Measurements from ENCODE around the gene OR10G4. TPM values are rescaled to one million over a fixed set of nuclear protein-coding genes. Genes with fewer than 3 reads are reported as not detected.

Gene OR10G4
- total and polyA plus RNA-seq, 4 donors: not detected

- Histone ChIP-seq H3K9ac (ENCODE audit: low read depth in 1 of 2, low read length in 2 of 2) (no peak overlapping the region), H3K36me3 (ENCODE audit: control insufficient read depth in 4 of 4, insufficient read depth in 3 of 4, low read depth in 1 of 4, low read length in 3 of 4) (no peaks in the 10 kb centered on the region), H3K27me3 (ENCODE audit: control insufficient read depth in 4 of 4, insufficient read depth in 4 of 4, low read length in 3 of 4) (peaks cover 0 to 2% (median 0%) of the 10 kb centered on the region in 4 donors), H3K4me1 (ENCODE audit: control insufficient read depth in 4 of 4, insufficient read depth in 4 of 4, low read length in 3 of 4) (no peaks in the 10 kb centered on the region), H3K27ac (ENCODE audit: low read depth in 1 of 2, low read length in 2 of 2) (no peak overlapping the region), H3K4me3 (ENCODE audit: low read depth in 1 of 3, low read length in 3 of 3) (no peak overlapping the region), H3K9me3 (ENCODE audit: control insufficient read depth in 4 of 4, low read length in 3 of 4) (no peaks in the 10 kb centered on the region)
- no peak for TF ChIP-seq EGR1 (IDR thresholded peaks at IDR 0.05; ENCODE audit: low read depth in 2 of 2)
- TF ChIP-seq CTCF (IDR thresholded peaks at IDR 0.05; ENCODE audit: low read depth, low read length, missing input control): no peak
- TF ChIP-seq FOXA1 (IDR thresholded peaks at IDR 0.05): no peak
- TF ChIP-seq SP1 (IDR thresholded peaks at IDR 0.05): no peak
- no peak for TF ChIP-seq HNF4G (IDR thresholded peaks at IDR 0.05)
- no peak for TF ChIP-seq RAD21 (IDR thresholded peaks at IDR 0.05)
- TF ChIP-seq JUND (IDR thresholded peaks at IDR 0.05): no peak
- no peak for TF ChIP-seq ATF3 (IDR thresholded peaks at IDR 0.05)
- WGBS: 74% methylated on average over 4 of the region's 4 CpGs
- DNase-seq (ENCODE audit: low spot score): no peak
These were observed 30.6 kb downstream of the OR10G4 start for GRCh38 chr11:124043420-124043819.

- no peaks in the 10 kb centered on the region for H3K36me3 ChIP-seq (ENCODE audit: control insufficient read depth in 4 of 4, insufficient read depth in 3 of 4, low read depth in 1 of 4, low read length in 3 of 4)
- H3K4me3 ChIP-seq (ENCODE audit: low read depth in 1 of 3, low read length in 3 of 3): no peak overlapping the region
- WGBS: 57% methylated on average over 1 of the region's 1 CpG
- no peaks in the 10 kb centered on the region for H3K9me3 ChIP-seq (ENCODE audit: control insufficient read depth in 4 of 4, low read length in 3 of 4)
- H3K27ac ChIP-seq (ENCODE audit: low read depth in 1 of 2, low read length in 2 of 2): no peak overlapping the region
- no peak for DNase-seq (ENCODE audit: low spot score)
- no peaks in the 10 kb centered on the region for H3K27me3 ChIP-seq (ENCODE audit: control insufficient read depth in 4 of 4, insufficient read depth in 4 of 4, low read length in 3 of 4)
- no peak overlapping the region for H3K9ac ChIP-seq (ENCODE audit: low read depth in 1 of 2, low read length in 2 of 2)
- H3K4me1 ChIP-seq (ENCODE audit: control insufficient read depth in 4 of 4, insufficient read depth in 4 of 4, low read length in 3 of 4): no peaks in the 10 kb centered on the region
- TF ChIP-seq TAF1 (conservative IDR thresholded peaks at IDR 0.05): no peak
- TF ChIP-seq JUND (IDR thresholded peaks at IDR 0.05): no peak
- no peak for TF ChIP-seq FOXA1 (IDR thresholded peaks at IDR 0.05)
- no peak for TF ChIP-seq REST (IDR thresholded peaks at IDR 0.05)
- TF ChIP-seq ZBTB33 (IDR thresholded peaks at IDR 0.05): no peak
- TF ChIP-seq HNF4A (conservative IDR thresholded peaks at IDR 0.05): no peak
- TF ChIP-seq RAD21 (IDR thresholded peaks at IDR 0.05): no peak
- no peak for TF ChIP-seq GABPA (IDR thresholded peaks at IDR 0.05 in 1 of 2, conservative IDR thresholded peaks at IDR 0.05 in 1 of 2)
- no peak for TF ChIP-seq NR2F2 (IDR thresholded peaks at IDR 0.05)
- no peak for TF ChIP-seq ATF3 (IDR thresholded peaks at IDR 0.05)
- TF ChIP-seq SP1 (IDR thresholded peaks at IDR 0.05): no peak
- no peak for TF ChIP-seq FOXA2 (IDR thresholded peaks at IDR 0.05)
- TF ChIP-seq CTCF (IDR thresholded peaks at IDR 0.05; ENCODE audit: low read depth, low read length, missing input control): no peak
- no peak for TF ChIP-seq MAX (IDR thresholded peaks at IDR 0.05)
- no peak for TF ChIP-seq EGR1 (IDR thresholded peaks at IDR 0.05; ENCODE audit: low read depth in 2 of 2)
- TF ChIP-seq RXRA (IDR thresholded peaks at IDR 0.05): no peak
These were observed 38.0 kb downstream of the OR10G4 start for GRCh38 chr11:124050748-124051147.
